GM03348 (cell line): ENCODE data around the gene ATP10A.
A peak's percentile ranks its signal among the peaks of the same experiment; 100 is the strongest.

Experiments used
- DNase-seq: peaks from one replicate; pipeline ENCODE4 v3.0.0; 2012; ENCODE audit warnings: low spot score

Gene ATP10A

GRCh38 chr15:25701721-25702465 lies 161.2 kb downstream of the ATP10A start:
- no peak for DNase-seq

DNA sequence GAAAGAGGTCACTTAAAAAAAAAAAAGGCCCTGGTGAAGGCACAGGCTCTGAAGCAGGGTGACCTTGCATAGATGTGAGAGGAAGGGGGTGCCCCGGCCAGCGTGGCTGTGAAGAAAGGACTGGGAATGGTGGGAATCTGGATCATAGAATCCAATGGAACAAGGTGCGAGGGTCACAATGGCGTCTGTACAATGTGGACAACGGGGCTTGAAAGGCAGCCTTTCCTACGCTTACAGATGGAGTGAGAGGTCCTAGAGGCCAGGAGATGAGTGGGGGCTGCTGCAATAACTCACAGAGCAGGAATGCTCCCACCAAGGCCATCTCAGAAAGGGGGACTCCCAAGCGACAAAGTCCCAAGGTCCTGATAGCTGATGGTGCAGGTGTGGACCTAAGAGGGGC lies 162.2 kb downstream of the ATP10A start:
- no peak for DNase-seq

GRCh38 chr15:25697586-25697985 lies 165.5 kb downstream of the ATP10A start:
- no peak for DNase-seq

GRCh38 chr15:25695875-25696760 lies 167.0 kb downstream of the ATP10A start:
- no peak for DNase-seq

DNA sequence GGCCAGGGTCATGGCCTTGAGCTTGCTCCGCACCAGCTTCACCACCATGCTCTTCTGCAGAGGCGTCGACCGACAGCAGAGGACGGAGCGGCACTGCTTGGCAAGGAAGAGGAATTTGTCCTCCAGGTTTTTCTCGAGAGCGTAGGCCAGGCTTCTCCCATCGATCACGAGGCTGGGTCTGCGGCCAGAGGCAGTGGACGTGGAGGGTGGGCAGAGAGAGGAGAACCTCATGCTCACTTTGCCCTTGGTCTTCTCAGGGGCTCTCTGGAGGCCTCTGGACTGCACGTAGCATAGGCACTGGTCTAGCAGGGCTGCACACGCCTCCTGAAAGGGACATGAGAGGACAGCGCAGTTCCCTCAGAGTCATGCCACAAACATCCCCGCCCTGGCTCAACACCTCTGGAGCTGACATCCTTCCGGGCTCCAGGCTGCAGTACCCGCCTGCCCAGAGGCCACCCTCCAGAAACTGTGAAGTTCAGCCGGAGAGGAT lies 168.3 kb downstream of the ATP10A start:
- no peak for DNase-seq

DNA sequence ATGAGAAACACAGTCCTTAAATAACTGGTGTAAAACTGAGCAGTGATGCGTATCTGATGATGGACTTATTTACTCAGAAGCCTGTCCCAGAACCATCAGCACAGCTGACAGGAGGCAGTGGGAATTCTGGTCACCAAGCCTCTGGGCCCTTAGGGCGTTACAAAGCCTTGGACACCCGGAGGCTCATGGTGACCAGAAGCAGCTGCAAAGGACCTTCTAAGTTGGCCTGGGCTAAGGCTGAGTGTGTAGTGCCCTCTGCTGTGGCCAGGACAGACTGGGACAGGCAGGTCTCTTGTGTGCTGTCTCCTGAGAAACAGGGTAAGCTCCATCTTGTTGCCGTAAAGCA lies 168.9 kb downstream of the ATP10A start:
- no peak for DNase-seq

- DNase-seq = peak; percentile 69
Measured at GRCh38 chr15:25693321-25694238, 169.5 kb downstream of the ATP10A start.

DNA sequence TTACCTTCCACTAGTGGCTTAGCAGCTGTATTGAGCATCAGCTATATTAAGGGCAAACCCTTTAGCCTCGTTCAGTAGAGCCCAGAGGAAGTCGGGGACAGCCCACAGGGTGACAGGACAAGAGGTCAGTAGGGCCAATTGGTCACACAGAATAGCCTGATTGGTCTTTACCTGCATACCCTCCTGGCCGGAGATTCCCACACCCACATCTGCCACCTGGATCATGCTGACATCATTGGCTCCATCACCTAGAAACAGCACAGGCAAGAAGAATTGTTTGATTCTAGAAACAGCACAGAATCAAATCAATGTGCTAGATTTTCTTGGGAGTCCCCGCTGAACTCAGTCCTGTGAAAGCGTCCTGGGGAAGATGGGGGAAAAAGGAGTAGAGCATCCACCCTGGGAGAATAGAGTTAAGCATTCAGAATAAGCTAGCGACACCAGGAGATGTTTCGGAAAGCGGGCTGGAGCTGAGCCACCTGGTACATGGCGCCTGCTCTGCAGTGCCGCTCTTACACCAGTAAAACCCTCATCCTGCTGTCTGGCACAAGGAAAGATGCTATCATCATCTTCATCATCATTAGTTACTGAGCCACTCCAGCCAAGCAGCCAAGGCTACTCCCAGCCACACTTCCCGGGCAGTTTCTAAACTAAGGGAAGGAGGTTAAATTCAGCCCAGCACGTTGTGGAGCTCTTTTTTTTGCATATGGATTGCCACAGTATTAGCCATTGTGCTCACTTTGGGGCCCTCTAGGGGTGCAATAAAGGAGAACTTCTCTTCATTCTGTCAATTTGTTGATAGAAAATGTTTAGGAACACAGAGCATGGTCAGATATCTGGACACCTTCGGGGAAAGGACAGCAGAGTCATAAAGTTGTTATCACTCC lies 171.3 kb downstream of the ATP10A start:
- peak; percentile 46 for DNase-seq

DNA sequence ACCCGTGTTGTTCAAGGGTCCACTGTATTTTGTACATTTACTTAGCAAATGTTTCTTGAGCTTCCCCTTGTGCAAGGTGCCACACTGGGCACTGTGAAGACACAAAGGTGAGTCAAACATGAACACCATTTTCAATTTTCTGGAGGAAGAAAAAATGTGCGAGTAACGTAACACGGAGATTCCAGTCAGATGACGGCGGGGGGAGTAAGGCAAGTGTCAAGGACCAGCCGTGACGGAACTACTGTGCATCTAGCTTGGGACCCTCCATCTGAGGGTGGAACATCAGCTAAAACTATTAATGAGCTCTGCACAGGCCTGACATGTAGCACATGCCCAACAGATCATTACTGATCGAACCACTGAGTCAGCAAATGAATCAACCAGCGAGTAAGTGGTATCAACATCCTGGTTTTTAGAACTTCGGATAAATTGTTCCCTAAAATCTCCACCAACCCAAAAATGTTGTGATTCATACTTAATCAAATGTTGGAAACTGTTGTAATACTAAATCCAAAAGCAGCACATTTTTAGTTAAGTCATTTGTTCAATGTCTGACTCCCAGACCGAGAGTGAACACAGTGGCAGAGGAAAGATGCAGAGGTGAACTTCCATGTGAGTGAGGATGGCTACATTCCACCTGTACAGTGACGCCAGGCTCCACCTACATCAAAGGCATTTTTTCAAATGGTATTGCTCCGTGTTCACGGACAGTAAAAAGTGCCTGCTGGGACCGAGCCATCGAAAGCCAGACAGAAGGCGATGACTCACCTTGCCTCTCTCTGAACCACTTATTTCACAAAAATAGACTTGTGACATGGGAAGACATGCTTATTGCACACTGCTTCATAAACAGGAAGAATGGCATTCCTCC lies 172.2 kb downstream of the ATP10A start:
- DNase-seq = peak; percentile 85

DNA sequence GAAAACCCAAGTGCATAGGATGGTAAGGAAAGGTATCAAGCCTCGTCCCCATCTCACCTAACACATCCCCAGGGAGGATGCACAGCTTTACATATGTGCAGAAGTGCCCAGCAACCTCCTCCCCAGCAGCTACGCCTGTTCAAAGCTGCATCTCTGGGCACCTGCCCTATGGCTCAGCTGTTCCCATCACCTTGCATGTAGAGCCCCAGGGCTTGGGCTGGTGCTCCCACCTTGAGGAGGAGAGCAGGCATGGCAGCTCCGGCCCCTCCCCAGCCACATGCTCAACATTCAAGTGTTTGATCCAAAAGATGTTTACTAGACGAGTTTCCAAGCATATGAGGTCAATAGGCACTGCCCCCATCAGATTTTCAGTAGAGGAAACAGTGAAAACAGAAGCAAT lies 173.5 kb downstream of the ATP10A start:
- DNase-seq = no peak

DNA sequence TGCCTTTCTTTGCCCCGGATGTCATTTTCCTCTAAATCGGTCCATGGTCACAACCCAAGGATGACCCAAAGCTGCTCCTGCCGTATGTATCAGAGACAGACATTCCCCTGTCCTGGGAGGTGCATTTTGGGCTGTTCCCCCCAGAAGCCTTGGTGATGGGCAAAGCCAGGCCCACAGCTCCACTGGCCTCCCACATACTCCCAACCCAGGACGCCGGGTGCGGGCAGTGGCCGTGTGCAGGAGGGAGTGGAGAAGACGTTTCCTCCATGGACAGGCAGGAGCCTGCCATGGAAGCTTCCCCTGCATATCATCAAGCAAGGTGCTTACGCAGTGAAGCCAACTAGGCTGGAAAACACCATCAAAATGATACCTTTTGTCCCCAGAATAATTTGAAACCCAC lies 175.0 kb downstream of the ATP10A start:
- DNase-seq = no peak

- DNase-seq = no peak
Measured at GRCh38 chr15:25687689-25688088, 175.4 kb downstream of the ATP10A start.

GRCh38 chr15:25687276-25687675 lies 175.9 kb downstream of the ATP10A start:
- no peak for DNase-seq

- DNase-seq = no peak
Measured at GRCh38 chr15:25686780-25687179, 176.3 kb downstream of the ATP10A start.

- peak; percentile 90 for DNase-seq
Measured at GRCh38 chr15:25684521-25685431, 178.4 kb downstream of the ATP10A start.

- DNase-seq = no peak
Measured at GRCh38 chr15:25683911-25684310, 179.2 kb downstream of the ATP10A start.

GRCh38 chr15:25683415-25683814 lies 179.7 kb downstream of the ATP10A start:
- no peak for DNase-seq

- no peak for DNase-seq
Measured at GRCh38 chr15:25682340-25682739, 180.8 kb downstream of the ATP10A start.

DNA sequence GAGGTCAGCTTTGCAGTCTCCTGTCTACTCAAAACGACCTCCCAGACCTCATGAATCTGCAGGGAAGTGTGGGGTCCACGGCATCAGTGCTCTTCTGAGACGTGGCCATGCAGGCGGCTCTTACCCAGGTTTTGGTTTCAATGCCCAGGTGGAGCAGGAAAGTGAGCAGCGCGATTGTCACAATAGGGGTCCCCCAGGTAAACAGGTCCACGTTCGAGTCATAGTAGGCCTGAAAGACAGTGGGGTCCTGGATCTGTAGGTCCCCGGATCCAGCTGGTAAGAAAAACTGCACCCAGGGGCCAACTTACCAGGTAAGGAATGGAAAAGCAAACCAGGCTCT lies 182.5 kb downstream of the ATP10A start:
- DNase-seq = no peak
